ENCODE measurements around the gene CRTC2.
A peak's percentile ranks its signal among the peaks of the same experiment; 100 is the strongest.

The CRTC2 gene

DNA sequence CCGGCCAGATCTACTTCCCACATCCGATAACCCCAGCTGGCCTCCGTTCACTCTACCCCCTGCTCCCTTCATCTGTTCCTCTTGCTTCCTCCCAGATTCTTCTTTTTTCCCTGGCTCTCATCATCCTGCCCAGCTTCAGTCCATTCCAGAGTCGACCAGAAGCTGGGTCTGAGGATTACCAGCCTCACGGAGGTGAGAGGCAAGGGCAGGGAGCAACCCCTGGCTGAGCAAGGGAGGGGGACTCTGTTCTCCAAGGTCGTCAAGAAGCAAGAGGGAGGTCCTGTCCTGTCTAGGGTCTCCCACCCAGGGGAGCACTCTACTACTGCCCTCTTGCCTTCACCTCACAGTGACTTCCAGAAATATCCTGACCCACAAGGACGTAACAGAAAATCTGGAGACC is 15.1 kb upstream of the CRTC2 start:
- DNase-seq = no peak

DNA sequence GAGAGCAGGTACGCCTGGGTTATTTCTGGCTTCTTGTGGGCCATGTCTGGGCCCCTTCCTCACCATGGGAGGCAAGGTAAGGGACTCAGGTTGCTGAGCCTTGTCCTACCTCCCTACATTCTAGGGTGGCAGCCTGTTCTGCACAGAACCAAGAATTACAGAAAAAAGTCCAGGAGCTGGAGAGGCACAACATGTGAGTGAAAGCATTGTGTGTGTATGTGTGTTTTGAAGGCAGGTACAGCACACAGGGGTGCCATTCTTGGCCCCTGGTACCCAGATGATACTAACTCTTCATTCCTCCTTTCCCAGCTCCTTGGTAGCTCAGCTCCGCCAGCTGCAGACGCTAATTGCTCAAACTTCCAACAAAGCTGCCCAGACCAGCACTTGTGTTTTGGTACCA is 14.7 kb upstream of the CRTC2 start:
- no peak for DNase-seq

DNA sequence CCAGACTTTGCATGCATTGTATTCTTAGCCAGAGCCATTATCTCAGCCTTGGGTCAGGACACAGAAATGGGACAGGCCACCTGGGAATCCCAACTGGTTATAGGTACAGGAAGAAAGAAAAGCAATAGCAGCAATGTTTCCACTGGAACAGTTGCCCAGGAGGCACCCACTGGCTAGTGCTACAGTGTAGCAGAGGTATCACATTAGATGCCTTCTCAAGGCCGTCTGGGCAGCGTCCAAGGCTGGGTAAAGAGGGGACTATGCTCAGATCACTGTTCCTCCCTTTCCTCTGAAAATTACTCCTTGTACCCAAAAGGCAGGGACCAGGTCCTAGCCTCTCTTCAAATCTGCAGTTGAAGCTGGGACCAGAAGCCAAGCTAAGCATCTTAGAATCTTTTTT is 11.9 kb upstream of the CRTC2 start:
- no peak for DNase-seq

DNA sequence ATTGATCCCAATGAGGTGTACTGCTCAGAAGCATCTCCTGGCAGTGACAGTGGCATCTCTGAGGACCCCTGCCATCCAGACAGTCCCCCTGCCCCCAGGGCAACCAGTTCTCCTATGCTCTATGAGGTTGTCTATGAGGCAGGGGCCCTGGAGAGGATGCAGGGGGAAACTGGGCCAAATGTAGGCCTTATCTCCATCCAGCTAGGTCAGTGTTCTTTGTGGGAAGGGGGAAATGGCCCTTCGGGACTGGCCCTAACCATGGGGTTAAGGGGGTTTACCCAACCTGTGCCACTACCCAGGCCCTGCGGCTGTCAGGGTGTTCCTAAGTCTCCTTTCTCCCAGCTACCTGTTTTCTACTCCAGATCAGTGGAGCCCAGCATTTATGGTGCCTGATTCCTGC is 10.6 kb upstream of the CRTC2 start:
- no peak for DNase-seq

DNA sequence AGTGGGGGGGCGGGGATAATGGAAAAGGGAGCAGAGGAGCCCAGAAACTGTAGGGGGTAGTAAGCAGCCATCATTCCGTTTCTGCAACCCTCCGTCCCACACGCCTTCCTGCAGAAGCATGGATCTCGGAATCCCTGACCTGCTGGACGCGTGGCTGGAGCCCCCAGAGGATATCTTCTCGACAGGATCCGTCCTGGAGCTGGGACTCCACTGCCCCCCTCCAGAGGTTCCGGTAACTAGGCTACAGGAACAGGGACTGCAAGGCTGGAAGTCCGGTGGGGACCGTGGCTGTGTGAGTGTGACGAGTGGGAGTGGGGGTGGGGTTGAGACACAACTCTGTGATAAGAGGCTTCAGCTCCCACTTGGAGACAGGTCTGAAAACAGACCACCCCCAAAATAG is 10.0 kb upstream of the CRTC2 start:
- DNase-seq = no peak

DNA sequence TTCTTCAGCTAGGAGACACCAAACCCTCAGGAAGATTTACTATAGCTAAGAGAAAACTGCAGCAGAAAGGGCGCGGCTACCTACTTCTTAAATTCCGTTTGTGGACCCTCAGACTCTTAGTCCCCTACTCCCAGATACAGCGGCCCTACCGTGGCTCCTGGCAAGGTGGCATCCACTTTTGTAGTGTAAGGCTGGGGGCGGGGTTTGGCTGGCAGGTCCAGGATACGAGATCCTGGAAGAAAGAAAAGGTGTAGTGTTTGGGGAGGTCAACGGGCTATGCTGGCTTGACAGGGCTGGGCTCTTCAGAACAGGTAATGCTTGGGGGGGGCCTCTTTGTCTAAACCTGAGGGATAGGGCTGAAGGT is 9.6 kb upstream of the CRTC2 start:
- DNase-seq = peak; percentile 82

DNA sequence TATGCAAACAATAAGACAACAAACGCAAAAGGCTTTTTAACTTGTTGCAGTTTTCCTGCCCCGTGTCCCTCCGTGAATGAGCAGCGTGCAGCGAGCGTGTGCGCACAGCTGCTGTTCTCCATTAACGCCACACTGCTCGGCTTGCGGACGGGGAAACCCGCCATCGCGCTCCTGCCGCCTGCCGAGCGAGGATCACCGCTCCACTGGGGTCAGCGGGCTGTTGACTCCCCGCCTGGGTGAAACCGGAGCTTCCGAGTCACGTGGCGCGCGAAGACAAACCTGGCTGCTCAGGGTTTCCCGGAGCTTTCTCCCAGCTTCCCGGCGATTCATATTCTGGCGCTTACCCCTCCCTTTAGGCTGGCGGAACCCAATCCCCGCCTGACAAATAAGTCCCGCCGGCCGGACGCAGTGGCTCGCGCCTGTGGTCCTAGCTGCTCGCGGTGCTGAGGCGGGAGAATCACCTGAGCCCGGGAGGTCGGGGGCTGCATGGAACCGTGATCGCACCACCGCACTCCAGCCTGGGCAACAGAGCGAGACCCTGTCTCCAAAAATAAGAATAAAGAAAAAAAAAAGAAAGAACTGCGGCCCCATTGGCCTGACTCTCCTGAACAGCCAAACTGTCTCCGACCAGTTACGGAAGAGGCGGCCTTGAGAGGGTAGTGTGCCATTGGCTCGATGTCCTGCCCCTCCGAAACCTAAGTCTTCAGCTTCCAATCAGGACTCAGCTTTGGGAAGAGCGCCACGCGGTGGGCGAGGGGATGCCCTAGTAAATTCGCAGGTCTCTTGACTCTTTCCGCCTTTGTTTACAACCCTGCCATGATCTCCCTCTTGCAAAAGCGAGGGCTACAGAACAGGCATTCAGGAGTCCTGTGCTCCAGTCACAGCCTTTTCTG is 8.9 kb upstream of the CRTC2 start, which contains the start of gene CREB3L4:
Gene CREB3L4, plus strand, starts transcription at position 796 of the 893 bp plus-strand sequence. CDS start 624 bp downstream, outside the sequence.
- DNase-seq = peak; percentile 97

DNA sequence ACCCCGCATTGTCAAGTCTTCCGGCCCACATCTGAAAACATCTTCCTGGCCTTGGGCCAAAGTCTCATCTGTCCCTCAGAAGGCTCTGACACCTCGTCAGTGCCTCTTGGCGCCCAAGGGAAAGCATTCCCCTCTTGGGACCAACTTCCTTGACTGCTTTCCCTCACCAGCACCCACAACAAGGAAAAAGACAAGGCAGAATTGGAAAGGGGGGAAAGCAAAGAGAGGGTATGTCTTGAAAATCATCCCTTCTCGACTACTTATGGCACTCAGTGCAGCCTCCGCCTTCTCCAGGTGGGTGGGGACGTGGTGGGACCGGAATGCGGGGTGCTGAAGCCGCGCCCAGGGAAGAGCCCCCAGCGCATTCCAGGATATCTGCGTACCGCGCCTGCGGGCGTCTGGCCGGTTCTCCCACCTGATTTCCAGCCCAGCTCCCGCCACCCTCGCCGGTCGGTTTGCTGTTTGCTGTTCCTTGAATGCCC is 5.5 kb upstream of the CRTC2 start:
- DNase-seq = peak; percentile 37

DNA sequence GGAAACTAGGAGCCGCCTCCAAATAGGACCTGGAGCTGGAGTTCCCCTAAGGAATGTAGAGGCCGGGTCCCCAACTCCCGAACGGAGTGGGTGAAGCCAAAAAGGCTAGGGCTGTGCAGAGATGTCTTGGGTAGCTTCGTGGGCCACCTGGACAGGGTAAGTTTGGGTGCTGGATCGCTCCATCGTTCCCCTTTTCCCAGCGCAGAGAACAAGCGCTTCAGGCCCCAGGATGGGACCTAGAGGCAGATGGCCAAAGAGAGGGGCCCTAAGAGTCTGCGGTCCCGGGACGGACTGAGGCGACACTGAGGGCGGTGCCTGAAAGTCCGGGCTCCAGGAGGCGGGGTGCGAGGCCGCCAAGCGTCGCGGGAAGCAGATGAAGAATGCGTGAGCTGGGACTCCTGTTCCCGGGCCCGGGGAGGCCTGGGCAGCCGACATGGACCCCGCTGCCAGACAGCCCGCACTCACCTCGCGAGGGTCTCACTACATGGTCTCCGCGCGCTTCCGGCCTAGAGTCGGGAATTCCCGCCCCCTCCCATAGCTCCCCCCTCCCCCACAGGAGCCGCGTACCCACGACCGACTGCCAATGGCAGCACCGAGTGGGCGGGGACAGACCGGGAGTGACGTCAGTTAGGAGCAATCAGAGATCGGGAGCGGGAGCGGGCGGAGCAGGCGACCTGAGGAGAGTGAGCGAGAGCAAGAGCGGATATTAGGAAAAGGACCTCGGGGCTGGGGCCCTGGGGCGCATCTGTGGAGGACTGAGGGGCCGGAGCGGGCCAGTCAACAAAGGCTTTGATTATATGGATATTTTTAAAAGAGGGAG is 4.8 kb upstream of the CRTC2 start, which contains the start of gene SLC39A1:
Gene SLC39A1, minus strand, starts transcription at position 508 of the 820 bp plus-strand sequence. CDS start 822 bp downstream, outside the sequence.
- peak; percentile 96 for DNase-seq

DNA sequence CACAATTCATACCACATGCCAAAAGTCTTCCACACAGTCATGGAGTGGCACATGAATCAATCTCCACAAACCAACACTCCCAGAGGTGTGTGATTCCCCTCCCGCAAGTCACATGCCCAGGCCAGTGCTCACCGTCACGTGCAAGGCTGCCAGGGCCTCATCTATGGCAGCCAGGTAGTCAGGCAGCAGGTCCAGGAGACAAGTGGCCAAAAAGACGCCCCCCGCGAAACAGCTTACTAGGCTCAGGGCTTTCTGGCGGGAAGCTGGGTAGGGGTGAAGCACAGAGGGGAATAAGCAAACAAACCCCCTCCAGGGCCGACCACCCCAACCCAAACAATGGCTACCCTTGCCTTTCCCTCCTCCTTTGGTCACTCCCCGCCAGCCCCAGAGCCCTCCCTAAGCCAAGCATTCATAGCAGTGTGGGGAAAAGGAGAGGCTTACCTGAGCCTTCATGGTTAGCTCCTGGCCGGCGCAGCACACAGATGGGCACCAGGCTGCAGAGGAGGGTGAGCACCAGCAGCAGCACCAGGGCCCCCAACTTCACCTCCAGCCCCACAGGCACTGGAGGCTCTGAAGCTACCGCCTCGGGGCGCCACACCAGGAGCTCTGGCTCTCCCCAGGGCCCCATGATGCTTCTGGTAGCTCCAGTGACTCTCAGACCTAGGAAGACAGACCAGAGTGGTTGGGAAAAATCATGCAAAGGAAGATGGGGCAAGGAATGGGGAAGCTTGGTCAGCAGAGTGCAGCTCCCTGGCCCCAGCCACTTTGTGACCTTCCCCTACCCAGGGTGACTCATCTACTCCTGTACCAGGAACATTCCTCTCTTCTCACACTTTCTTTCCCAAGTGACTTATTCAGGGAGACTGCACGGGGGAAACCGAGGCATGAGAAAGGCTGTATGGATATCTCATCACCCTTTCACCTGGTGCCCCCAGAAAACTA is 3.9 kb upstream of the CRTC2 start:
- no peak for DNase-seq

DNA sequence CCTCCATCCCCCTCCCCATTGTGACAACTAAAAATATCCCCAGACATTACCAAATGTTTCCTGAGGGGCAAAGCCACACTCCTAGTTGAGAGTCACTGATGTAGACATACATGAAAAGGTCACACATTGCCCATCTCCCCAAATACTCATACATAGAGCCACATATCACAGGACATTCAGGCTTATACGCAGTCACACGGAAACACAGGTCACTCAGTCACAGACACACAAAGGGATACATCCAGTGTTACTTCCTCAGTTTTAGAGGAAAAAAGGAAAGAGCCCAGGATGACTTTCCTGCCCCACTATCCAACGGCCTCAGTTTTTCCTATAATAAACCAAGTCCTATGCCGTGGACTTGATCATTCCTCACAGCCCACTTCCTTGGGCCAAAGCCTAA is 3.0 kb upstream of the CRTC2 start:
- no peak for DNase-seq

DNA sequence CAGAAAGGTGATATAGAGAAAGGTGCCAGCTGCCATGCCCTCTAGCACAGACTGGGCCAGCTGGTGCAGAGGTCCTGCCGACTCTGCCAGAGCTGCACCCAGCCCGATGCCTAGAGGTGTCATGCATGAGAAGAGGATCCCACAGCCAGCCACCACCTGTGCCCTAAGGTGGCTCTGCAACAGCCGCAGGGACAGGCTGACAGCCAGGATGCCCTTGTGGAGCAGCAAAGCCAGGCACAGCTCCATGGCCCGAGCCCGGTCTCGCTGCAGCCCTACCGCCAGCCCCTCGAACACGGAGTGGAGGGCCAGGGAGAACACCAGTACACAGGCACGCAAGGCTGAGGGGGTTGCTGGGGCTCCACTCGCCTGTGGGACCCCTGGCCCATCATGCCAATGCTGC is 1.8 kb upstream of the CRTC2 start:
- no peak for DNase-seq

DNA sequence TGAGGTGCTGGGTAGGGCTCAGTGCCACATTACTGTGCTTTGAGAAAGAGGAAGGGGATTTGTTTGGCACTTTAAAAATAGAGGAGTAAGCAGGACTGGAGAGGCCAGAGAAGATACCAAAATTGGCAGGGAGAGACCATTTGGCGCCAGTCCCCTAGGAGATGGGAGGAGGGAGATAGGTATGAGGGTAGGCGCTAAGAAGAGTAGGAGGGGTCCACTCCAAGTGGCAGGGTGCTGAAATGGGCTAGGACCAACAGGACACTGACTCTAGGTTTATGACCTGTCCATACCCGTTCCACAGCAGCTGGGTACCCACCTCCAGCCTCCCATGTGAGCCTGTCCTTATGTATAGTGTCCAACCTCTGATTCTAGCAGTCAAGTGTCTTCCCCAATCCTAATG is 1.0 kb upstream of the CRTC2 start:
- DNase-seq = no peak

DNA sequence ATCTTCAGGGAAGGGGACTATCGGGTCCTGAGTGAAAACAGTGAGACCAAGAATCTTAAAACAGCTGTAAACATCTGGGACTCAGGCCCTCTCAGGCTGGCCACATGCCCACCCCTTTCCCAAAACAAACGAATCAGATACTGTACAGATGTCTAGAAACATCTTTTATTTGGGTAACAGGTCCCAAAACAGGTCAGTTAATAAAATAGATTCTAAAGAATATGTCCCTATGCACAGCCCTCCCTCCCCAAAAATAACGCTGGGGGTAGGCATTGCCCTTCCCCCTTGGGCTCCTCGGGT is 499 bp upstream of the CRTC2 start:
- no peak for DNase-seq

DNA sequence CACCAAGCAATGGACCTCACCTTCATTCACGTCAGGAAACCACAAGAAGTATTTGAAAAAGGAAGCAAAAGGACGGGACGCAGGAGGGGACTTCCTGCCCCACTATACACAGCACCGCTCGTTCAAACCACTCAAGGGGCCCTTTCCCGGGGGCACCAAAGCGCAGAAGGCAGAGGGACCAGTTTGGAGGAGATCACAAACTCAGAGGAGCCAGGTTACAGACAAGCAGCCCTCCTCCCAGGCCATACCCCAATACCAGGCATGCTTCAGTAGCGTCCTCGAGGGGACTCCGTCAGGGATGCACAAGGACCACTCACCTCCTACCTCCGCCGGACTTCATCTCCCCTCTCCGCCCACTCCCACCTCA is 685 bp downstream of the CRTC2 start:
- peak; percentile 72 for DNase-seq

DNA sequence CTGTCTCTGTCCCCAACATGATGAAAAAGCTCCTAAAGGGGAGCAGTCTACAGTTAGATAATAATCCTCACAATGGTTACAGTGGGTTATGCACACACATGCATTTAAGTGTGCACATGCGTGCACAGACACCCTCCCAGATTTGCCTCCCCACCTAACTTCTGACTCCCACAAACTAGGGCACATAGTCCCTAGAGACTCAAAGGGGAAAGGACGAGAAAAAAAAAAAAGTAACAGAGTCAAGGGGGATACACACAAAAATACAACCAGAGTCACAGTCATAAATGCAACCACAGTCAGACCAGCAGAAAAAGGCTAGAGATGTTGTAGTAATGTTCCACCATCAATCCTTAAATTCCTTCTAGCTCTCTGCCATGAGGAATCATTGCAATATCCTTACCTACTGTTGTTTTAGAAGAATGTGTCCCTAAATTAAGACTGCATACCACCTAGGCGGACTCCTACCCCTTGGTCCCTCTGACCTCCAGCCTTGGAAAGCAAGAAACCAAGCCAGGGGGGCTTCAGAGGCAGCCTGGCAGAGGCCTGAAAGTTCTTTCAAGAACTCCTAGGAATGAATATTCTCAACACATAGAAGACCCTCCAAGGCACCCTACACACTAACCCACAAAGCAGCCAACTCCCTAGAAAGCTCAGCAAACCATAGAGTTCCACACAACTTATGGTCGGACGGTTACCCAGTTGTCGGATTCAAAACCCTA is 1.3 kb downstream of the CRTC2 start:
- DNase-seq = no peak

DNA sequence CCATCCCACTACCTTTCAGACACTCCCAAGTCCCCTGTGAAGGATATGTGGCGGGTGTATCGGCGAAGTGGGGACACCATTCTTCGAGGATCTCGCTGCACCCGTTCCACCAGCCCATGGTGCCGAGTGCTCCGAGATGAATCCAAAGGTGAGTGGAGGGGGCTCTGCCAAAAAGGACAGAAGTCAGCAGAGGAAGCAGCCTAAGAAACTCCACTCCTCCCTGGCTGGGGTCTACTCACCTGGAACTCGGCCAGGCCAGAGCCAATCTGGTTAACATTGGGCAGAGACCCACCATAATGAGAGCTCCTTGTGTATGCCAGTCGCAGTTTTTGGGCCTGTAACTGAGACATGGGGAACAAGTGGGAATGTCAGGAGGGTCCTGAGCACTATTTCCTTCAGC is 3.6 kb downstream of the CRTC2 start:
- DNase-seq = no peak

DNA sequence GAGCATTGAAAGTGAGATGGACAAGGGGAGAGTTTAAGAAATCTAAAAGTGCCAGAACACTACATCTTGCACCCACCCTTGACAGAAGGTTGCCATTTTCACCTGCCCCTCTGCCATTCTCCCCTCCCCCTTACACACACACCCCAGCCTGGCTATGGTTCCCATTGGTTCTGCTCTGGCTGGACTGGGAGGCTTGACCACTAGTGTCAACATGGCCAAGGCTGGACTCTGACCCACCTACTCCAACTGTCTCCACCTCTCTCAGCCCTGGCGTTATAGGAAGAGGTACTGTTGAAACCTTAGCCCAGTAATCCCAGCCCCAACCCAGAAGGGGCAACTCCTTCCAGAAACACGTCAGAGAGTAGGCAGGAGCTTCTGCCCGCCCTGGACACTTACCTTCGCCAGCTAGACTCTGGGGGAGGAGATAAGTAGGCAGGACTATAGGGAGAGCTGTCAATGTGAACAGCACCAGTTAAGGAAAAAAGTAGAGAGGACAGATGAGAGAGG is 4.5 kb downstream of the CRTC2 start:
- DNase-seq = no peak

DNA sequence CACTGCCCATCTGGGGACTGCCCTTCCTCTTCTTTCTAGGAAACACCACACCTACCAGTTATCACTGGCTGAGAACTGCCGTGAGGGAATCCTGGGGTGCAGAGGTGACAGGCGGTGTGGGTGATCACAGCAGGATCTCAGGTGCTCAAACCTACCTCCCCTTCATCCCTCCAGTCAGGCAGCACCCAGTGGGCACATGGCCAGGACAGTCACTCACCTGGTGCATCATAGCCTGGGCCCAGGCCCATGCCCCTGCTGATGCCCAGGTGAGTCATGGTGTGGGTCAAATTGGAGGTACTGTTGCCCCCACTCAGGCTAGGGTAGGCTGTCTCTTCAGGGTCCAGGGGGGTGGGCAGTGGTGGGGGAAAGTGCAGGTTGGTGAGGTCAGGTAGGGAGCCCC is 6.6 kb downstream of the CRTC2 start:
- DNase-seq = no peak

DNA sequence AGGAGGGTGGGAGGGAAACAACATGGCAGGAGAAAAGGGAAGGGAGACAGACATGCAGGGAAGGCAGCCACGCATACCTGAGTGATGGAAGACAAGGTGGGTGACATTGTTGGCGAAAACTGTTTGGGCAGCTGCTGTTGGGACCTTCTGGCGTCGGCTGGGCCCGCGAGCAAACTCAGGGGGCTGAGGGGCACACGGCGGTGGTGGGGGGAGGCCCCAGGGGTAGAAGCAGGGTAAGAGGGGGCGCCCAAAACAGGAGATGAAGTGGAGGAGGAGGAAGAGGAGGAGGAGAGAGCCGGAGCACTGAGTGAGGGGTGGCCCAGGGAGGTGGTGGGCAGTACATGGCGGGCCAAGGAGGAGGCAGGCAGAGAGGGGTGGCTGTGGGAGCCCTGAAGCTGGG is 7.2 kb downstream of the CRTC2 start:
- DNase-seq = no peak

DNA sequence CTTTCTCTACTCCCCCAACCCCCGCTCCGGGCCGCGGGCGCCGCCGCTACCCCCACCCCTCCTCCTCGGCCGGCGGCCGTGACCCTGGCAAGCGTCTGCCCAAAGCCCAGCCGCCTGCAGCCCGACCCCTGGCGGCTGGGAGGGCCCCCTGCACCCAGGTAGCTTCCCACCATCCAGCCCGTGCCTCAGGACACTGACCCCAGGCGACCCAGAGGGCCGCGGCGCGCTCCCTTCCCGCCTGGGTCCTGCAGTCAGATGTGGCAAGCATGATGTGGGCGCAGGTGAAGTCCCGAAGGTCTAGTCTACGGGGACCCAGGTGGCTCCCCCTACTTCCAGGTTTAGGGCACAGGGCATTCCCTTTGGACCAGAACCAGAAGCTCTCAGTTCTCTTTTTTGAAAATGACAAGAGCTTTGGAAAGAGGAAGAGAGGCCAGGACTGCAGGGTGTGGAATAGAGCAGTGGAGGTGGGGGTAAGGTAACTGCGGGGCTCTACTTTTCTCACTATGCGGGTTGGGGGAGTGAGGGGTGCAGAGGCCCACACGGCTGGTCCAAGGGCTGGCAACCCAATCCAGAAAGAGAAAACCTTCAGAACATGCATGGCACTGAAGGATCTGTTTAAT is 11.7 kb downstream of the CRTC2 start, which contains the start of gene DENND4B:
Gene DENND4B, minus strand, starts transcription at position 97 of the 620 bp plus-strand sequence. CDS start 2,344 bp downstream, outside the sequence.
- peak; percentile 74 for DNase-seq
